Panc1 (cell line): Measurements from ENCODE around the gene IL15. TPM values are rescaled to one million over a fixed set of nuclear protein-coding genes. Genes with fewer than 3 reads are reported as not detected.
"Not testable (repeated sequence)": the region's sequence is repeated elsewhere in the genome, so short reads cannot be mapped to it uniquely, and the experiment has no call there.

Source experiments
- ATAC-seq: fragments of 200-7000 bp; cut with Tn5 transposase; 2 replicates; pipeline ENCODE4 v1.9.1; 2020; ENCODE audit warnings: mild to moderate bottlenecking, moderate library complexity
- BruUV-seq: library from RNA; stranded (reverse); fragments of 400-500 nt; replicated peaks from 2 replicates; lab custom pipeline; 2021; lab: Mats Ljungman, UMichigan
- CTCF ChIA-PET: fragments of 300-600 bp; sonication (Branson Sonifier 250); formaldehyde crosslinking; loops from one replicate; lab custom pipeline; 2022; ENCODE audit warnings: antibody characterized with exemption; lab: Charles Lee
- POLR2A ChIA-PET: fragments of 300-600 bp; sonication (Branson Sonifier 250); formaldehyde crosslinking; loops from one replicate; lab custom pipeline; 2022; ENCODE audit warnings: antibody characterized with exemption; lab: Charles Lee
- DNase-seq: peaks from one replicate; pipeline ENCODE4 v3.0.0-alpha.2; 2010; ENCODE audit warnings: low read depth, low spot score
- H3K27ac ChIP-seq: 2 replicates; pipeline ENCODE4 v1.5.1; 2011; ENCODE audit warnings: mild to moderate bottlenecking, low read length, inconsistent platforms
- H3K27me3 ChIP-seq: fragments of 200-500 bp; sonication (Bioruptor generic); 2 replicates; pipeline ENCODE4 v1.6.0; 2014; ENCODE audit warnings: low read length, inconsistent platforms; ENCODE audit not compliant: control insufficient read depth, insufficient read depth
- H3K36me3 ChIP-seq: fragments of 200-500 bp; sonication (Bioruptor generic); 2 replicates; pipeline ENCODE4 v1.5.1; 2014; ENCODE audit warnings: inconsistent platforms, mild to moderate bottlenecking, low read length, moderate library complexity; ENCODE audit not compliant: control insufficient read depth, insufficient read depth
- H3K4me1 ChIP-seq: 2 replicates; pipeline ENCODE4 v1.5.1; 2011; ENCODE audit warnings: inconsistent platforms, mild to moderate bottlenecking, low read length, moderate library complexity; ENCODE audit not compliant: control insufficient read depth, insufficient read depth
- H3K4me3 ChIP-seq, 2 experiments: 2 replicates each; pipeline ENCODE4 v1.5.1; 2011 to 2012; ENCODE audit warnings: low read depth in 2 of 2, low read length in 2 of 2, mild to moderate bottlenecking in 2 of 2, inconsistent platforms in 1 of 2, moderate library complexity in 1 of 2
- H3K9me3 ChIP-seq: fragments of 200-500 bp; sonication (Bioruptor generic); 2 replicates; pipeline ENCODE4 v1.5.1; 2014; ENCODE audit warnings: low read depth, mild to moderate bottlenecking, inconsistent platforms, low read length, moderate library complexity; ENCODE audit not compliant: control insufficient read depth, insufficient read depth
- POLR2AphosphoS5 ChIP-seq: IDR thresholded peaks from 2 replicates; pipeline ENCODE4 v1.6.1; 2012; ENCODE audit warnings: mild to moderate bottlenecking, low read depth, low read length, moderate library complexity
- SIN3A ChIP-seq: IDR thresholded peaks from 2 replicates; pipeline ENCODE4 v1.6.1; 2012; ENCODE audit warnings: low read depth, mild to moderate bottlenecking, low read length, moderate library complexity, borderline replicate concordance; ENCODE audit not compliant: insufficient read depth
- TCF7L2 ChIP-seq: IDR thresholded peaks from 2 replicates; pipeline ENCODE4 v1.6.1; 2011; ENCODE audit warnings: mild to moderate bottlenecking, low read depth, low read length, inconsistent platforms
- in situ Hi-C: cut with HindIII; loops from 2 replicates; pipeline ENCODE4 v1.10.0; 2016; ENCODE audit warnings: low sequenced_read_pairs, low pct_unique_long_range_greater_than_20kb
- intact Hi-C: fragments of 100-400 bp; cut with micrococcal nuclease; formaldehyde crosslinking; loops from one replicate; pipeline ENCODE4 v1.10.0; 2022; ENCODE audit not compliant: unreplicated experiment
- total RNA-seq: library from RNA; stranded (reverse); gene quantifications from one replicate; pipeline ENCODE4 v1.2.1, GENCODE V29; 2021; ENCODE audit not compliant: unreplicated experiment
- TF ChIP-seq, protein P1 (sequence below), 2 experiments: IDR thresholded peaks; 2 replicates each; pipeline ENCODE4 v1.6.1; 2011 to 2012; ENCODE audit warnings: low read depth in 2 of 2, control low read depth in 1 of 2, low read length in 1 of 2, mild to moderate bottlenecking in 1 of 2, moderate library complexity in 1 of 2; ENCODE audit not compliant: insufficient read depth in 1 of 2
- TF ChIP-seq, protein P2 (sequence below): fragments of 450-650 bp; IDR thresholded peaks from 2 replicates; pipeline ENCODE4 v1.5.1; 2017; ENCODE audit warnings: mild to moderate bottlenecking

Gene IL15
- total RNA-seq, 1 experiment from 2014 or later = 2.7 TPM

DNA sequence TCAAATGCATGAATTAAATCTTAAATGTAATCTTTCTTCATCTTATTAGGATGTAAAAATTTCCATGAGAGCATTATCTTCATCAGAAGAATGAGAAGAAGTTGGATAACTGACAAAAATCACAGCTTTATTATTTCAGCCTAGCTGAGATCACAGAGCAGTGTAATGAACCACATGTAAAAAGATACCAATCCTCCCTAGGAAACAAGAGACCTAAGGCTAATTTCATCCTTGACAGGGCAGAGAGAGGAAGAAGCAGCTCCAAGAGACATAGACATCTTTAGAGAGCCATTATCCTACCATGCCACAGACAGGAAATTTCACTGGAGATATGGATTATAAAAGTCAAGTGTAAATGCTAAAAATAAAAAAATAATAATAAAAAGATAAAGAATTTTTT lies 40.9 kb upstream of the IL15 start:
- Histone ChIP-seq H3K27ac (no peak overlapping the region), H3K36me3 (no peaks in the 10 kb centered on the region), H3K4me1 (no peaks in the 10 kb centered on the region), H3K4me3 (no peak overlapping the region), H3K27me3 (no peaks in the 10 kb centered on the region), H3K9me3 (no peaks in the 10 kb centered on the region)
- POLR2A ChIA-PET = no interaction called here
- BruUV-seq = no TSS peak
- CTCF ChIA-PET = no interaction called here
- intact Hi-C loops (no loop called here), in situ Hi-C loops (no loop called here)
- no peak for DNase-seq
- no peak for ATAC-seq
- TF ChIP-seq, protein P1, sequence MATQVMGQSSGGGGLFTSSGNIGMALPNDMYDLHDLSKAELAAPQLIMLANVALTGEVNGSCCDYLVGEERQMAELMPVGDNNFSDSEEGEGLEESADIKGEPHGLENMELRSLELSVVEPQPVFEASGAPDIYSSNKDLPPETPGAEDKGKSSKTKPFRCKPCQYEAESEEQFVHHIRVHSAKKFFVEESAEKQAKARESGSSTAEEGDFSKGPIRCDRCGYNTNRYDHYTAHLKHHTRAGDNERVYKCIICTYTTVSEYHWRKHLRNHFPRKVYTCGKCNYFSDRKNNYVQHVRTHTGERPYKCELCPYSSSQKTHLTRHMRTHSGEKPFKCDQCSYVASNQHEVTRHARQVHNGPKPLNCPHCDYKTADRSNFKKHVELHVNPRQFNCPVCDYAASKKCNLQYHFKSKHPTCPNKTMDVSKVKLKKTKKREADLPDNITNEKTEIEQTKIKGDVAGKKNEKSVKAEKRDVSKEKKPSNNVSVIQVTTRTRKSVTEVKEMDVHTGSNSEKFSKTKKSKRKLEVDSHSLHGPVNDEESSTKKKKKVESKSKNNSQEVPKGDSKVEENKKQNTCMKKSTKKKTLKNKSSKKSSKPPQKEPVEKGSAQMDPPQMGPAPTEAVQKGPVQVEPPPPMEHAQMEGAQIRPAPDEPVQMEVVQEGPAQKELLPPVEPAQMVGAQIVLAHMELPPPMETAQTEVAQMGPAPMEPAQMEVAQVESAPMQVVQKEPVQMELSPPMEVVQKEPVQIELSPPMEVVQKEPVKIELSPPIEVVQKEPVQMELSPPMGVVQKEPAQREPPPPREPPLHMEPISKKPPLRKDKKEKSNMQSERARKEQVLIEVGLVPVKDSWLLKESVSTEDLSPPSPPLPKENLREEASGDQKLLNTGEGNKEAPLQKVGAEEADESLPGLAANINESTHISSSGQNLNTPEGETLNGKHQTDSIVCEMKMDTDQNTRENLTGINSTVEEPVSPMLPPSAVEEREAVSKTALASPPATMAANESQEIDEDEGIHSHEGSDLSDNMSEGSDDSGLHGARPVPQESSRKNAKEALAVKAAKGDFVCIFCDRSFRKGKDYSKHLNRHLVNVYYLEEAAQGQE (IDR thresholded peaks at IDR 0.05; ENCODE audit: insufficient read depth in 1 of 2, low read depth in 2 of 2, low read length in 1 of 2) = no peak
- TF ChIP-seq POLR2AphosphoS5 (no peak), TCF7L2 (no peak), SIN3A (no peak)
- TF ChIP-seq, protein P2, sequence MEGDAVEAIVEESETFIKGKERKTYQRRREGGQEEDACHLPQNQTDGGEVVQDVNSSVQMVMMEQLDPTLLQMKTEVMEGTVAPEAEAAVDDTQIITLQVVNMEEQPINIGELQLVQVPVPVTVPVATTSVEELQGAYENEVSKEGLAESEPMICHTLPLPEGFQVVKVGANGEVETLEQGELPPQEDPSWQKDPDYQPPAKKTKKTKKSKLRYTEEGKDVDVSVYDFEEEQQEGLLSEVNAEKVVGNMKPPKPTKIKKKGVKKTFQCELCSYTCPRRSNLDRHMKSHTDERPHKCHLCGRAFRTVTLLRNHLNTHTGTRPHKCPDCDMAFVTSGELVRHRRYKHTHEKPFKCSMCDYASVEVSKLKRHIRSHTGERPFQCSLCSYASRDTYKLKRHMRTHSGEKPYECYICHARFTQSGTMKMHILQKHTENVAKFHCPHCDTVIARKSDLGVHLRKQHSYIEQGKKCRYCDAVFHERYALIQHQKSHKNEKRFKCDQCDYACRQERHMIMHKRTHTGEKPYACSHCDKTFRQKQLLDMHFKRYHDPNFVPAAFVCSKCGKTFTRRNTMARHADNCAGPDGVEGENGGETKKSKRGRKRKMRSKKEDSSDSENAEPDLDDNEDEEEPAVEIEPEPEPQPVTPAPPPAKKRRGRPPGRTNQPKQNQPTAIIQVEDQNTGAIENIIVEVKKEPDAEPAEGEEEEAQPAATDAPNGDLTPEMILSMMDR = no peak

DNA sequence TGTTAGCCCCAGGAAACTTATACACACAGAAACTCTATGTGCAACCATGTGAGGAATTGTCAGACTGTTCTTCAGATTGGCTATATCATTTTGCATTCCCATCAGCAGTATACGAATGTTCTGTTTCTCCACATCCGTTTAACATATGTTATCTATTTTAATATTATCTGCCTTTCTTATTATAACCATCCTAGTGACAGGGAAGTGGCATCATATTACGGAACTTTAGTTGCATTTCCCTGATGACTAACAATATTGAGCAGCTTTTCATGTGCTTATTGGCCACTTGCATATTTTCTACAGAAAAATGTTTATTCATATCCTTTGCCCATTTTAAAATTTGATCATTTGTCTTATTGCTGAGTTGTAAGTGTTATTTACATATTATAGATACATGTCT lies 36.5 kb upstream of the IL15 start:
- BruUV-seq = no TSS peak
- Histone ChIP-seq H3K4me1 (no peaks in the 10 kb centered on the region), H3K9me3 (no peaks in the 10 kb centered on the region), H3K4me3 (no peak overlapping the region), H3K36me3 (no peaks in the 10 kb centered on the region), H3K27ac (no peak overlapping the region), H3K27me3 (no peaks in the 10 kb centered on the region)
- in situ Hi-C loops = no loop called here
- ChIA-PET POLR2A (no interaction called here), CTCF (no interaction called here)
- ATAC-seq (no peak), DNase-seq (no peak)
- TF ChIP-seq, protein P2 = no peak
- intact Hi-C loops = no loop called here

DNA sequence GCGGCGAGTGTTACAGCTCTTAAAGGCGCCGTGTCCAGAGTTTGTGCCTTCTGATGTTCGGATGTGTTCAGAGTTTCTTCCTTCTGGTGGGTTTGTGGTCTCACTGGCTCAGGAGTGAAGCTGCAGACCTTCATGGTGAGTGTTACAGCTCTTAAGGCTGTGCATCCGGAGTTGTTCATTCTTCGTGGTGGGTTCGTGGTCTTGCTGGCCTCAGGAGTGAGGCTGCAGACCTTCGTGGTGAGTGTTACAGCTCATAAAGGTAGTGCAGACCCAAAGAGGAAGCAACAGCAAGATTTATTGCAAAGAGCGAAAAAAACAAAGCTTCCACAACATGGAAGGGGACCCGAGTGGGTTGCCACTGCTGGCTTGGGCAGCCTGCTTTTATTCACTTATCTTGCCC lies 31.7 kb upstream of the IL15 start:
- BruUV-seq, DNase-seq, H3K9me3 ChIP-seq, in situ Hi-C loops, H3K4me3 ChIP-seq, ATAC-seq, CTCF ChIA-PET, H3K27ac ChIP-seq, intact Hi-C loops, H3K27me3 ChIP-seq, H3K4me1 ChIP-seq, POLR2A ChIA-PET, H3K36me3 ChIP-seq: not testable (repeated sequence)
